G401 (cell line): ENCODE results near the gene TATDN2. TPM values are rescaled to one million over a fixed set of nuclear protein-coding genes. Genes with fewer than 3 reads are reported as not detected.
A peak's percentile ranks its signal among the peaks of the same experiment; 100 is the strongest.
"Not testable (repeated sequence)": the region's sequence is repeated elsewhere in the genome, so short reads cannot be mapped to it uniquely, and the experiment has no call there.

Experiments
- DNase-seq: peaks from one replicate; pipeline ENCODE4 v3.0.0-alpha.2; 2015; ENCODE audit warnings: low spot score
- in situ Hi-C: cut with HindIII; loops from 2 replicates; pipeline ENCODE4 v1.10.0; 2016; ENCODE audit warnings: low sequenced_read_pairs, mixed read lengths
- total RNA-seq: library from RNA; depleted of rRNA; stranded (reverse); fragments of >200 nt; shearing (Covaris generic); gene quantifications from 2 replicates; pipeline ENCODE4 v1.2.3, GENCODE V29; 2014

Gene TATDN2
- total RNA-seq, 1 experiment from 2014 or later = 18.8 TPM

DNA sequence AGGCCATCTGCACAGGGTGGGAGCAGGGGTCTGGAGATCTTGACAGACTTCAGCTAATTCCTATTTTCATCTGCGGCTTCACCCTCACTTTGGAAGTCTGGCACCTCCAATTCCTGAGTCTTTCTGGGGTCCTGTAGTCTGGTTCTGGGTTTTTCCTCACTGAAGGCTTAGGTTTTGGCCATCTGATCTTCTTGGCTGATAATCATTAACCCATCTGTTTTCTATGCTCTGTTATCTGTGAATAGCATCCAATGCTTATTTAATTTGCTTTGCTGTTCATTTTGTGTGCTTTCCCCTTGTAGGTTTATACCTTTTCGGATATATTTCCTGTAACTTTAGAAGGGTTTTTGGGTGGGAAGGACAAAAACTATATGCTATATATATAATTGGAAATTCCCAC, 17.6 kb downstream of the TATDN2 start:
- in situ Hi-C loops = no loop called here
- DNase-seq = no peak

DNA sequence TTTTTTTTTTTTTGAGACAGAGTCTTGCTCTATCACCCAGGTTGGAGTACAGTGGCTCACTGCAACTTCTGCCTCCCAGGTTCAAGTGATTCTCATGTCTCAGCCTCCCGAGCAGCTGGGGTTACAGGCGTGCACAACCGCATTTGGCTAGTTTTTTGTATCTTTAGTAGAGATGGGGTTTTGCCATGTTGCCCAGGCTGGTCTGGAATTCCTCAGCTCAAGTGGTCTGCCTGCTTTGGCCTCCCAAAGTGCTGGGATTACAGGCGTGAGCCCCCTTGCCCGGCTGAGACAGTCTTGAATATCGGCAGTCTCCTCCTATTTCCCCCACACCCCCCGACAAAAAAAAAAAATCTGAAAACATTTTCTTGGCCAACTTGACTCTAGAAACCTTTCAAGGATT, 18.7 kb downstream of the TATDN2 start:
- in situ Hi-C loops, DNase-seq: not testable (repeated sequence)

DNA sequence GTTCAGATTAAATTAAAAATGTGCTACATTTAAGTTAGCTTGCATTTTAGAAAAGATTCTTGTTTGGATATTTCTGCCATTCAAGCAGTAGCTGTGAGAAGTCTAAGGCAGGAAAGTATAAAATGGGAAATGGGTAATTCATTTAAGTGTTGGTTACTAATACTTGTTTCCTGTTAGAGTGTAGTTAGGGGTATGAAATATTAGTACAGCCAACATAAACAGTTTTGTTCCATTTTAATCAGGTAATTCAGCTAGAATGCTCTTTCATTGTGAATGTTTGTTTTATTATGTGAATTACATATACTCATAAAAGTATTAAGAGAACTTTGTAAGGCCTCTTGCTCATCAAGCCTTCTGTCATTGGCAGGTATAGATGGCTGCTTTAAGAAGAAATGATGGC, 19.9 kb downstream of the TATDN2 start:
- no peak for DNase-seq
- in situ Hi-C loops = no loop called here

DNA sequence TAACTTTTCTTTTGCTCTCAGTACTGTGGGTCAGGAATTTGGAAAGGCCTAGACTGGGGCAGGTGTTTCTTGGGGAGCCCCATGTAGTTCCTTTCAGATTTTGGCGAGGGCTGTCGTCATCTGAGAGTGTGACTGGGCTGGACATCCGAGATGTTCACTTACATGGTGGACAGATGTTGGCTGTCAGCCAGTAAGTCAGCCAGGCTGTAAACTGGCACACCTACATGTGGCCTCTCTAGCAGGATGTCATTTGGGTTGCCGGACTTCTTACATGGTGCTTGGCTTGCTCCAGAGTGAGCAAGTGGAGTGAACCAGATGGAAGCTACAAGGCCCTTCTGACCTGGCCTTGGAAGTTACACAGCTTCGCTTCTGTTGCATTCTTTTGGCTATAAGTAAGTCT, 20.7 kb downstream of the TATDN2 start:
- peak; percentile 62 for DNase-seq
- in situ Hi-C loops = no loop called here

DNA sequence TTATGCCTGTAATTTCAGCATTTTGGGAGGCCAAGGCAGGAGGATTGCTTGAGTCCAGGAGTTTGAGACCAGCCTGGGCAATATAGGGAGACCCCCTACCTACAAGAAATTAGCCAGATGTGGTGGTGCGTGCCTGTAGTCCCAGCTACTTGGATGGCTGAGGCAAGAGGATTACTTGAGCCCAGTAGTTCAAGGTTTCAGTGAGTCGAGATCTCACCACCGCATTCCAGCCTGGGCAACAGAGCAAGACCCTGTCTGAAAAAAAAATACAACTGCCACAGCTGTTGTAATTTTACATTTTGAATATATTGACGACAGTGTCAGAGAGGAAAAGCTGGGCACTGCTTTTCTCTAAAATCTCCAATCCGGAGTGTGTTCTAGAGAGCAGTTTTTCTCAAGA, 21.2 kb downstream of the TATDN2 start:
- in situ Hi-C loops = no loop called here
- DNase-seq = no peak

DNA sequence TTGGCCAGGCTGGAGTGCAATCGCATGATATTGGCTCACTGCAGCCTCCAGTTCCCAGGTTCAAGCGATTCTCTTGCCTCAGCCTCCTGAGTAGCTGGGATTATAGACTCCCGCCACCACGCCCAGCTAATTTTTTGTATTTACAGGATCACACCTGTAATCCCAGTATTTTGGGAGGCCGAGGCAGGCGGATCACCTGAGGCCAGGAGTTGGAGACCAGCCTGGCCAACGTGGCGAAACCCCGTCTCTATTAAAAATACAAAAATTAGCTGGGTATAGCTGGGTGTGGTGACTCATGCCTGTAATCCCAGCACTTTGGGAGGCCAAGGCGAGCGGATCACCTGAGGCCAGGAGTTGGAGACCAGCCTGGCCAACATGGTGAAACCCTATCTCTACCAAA, 24.2 kb downstream of the TATDN2 start:
- in situ Hi-C loops, DNase-seq: not testable (repeated sequence)

DNA sequence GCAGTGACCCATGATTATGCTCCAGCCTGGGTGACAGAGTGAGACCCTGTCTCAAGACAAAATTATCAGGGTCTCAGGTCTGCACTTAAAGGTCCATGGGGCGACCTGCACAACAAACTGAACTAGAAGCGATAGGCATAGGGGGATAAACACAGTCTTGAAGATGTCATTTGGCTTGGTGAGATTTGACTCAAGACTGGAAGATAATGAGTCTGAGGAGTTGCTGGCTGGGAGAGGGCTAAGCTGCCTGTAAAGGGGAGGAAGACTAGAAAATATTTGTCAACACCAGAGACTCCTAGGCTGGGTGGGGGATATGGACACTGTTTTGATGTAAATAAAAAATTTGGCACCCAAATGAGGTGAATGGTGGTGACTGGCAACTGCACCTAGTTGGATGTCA, 24.7 kb downstream of the TATDN2 start:
- in situ Hi-C loops = no loop called here

DNA sequence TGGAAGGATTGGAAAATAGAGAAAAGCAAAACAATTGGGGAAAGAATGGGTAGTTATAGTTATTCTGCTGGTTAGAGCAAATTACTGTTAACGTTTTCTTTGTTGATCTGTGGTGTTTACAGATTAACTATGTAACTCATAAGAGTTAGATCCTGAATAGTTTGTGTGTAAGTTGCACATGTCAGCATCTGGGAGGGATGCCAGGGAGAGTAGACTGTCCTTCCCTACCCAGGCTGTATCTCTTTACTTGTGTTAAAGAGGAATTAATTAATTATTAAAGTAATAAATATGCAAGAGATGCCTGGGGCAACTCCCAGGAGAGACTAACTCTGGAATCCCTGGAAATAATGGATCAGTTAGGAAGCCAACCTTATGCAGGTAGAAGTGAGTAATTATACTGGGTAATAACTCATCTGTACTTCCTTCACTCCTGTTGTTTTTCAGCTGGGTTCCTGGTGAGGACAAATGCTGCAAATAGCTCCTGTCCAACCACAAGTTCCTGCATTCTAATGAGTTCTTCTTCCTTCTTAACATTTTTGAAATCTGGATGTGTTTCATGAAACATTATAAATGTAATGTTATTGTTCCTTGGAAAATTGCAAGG, 25.5 kb downstream of the TATDN2 start:
- in situ Hi-C loops = no loop called here
- DNase-seq = no peak

More for the DNA sequence above, 24.7 kb downstream of the TATDN2 start:
- no peak for DNase-seq

DNA sequence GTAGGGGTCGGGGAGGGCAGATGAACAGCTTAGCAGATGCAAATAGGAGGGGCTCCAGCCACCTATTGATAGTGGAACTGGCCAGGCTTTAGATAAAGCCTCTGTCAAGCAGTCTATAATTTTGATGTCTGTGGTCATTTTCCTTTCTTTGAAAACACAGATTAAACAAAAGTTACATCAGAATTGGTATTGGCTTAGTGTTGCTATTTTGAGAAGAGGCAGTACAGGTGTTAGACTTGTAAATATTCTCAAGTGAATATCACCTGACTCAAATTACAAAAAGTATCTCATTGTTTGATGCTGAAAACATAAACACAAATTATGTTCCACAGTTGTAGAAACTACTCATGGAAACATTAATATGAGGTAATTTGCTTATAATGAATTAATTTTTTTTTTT, 26.3 kb downstream of the TATDN2 start:
- DNase-seq = no peak
- in situ Hi-C loops = no loop called here

DNA sequence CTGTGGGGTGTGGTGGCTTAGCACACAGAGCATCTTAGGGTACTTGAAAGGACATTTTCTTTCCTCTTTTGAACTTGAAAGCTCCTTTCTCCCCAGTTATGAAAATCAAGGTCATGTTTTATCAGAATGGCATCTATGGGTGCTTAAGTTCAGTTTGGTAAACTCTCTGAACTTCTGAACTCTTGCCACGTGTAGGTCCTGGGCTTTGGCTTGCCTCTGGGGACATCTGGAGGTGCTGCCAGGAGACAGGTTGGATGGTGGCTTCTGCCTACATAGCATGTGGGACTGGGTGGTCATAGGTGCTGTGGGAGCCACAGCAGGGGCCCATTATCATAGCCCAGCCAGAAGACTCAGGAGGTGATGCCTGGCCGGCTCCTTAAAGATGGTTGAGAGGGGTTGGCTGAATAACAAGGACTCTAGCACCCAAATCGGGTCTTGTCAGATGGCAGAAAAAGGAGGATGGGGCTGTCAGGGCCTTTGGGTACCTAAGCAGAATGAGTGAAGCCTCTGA, 28.9 kb downstream of the TATDN2 start:
- in situ Hi-C loops = no loop called here
- no peak for DNase-seq

DNA sequence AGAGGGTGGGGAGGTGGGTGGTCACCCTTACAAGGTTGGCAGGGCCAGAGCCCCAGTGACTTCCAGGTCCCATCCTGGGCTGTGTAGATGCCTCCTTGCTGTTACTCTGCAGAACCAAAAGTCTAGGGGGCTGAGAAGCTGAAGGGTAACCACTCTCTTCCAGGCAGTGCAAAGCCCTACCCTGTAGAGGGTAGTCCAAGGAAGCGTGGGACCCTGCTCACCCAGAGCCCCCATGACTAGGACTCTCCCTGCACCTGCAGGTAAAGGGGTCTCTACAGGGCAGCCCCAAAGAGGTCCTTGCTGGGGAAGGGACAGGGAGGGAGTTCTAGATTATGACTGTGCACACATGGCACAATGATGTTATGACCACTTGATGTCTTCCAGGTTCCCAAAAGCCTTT, 30.2 kb downstream of the TATDN2 start:
- in situ Hi-C loops = no loop called here

DNA sequence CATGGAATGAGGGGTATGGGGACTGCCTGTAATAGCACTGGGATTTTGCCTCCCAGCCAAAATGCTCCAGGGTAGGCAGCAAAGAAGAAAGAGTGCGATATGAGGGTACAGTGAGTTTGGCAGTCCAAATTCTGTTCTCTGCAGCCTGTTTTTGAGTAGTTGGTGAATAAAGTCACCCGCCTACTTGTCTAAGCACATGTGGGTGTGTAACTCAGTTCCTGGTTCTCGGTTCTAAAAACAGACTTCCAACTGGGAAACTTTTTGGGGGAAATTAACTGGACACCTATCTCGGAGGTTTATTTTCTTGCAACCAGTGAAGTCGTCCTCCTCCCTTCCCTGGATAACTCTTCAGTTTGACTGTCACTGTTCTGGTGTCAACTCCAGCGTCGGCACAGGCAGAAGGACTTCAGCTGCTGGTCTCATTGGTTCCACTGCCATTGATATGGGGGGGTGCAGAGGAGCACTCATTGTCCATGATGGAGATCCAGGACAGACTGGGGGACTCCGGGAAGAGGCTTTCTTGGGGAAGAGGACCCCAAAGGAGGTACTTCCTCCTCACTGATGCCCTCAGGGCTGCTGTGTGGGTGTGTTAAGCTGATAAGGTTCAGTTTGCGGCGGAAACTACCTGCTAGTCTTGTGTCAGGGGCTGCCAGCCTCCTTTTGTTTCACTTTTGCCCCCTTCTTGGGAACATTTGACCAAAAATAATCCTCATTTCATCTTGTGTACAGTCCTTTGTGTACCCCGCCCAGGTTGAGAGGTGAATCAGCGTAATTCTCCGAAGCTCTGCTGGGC, 31.3 kb downstream of the TATDN2 start:
- no peak for DNase-seq
- in situ Hi-C loops = no loop called here

More for the DNA sequence above, 30.2 kb downstream of the TATDN2 start:
- DNase-seq = no peak

DNA sequence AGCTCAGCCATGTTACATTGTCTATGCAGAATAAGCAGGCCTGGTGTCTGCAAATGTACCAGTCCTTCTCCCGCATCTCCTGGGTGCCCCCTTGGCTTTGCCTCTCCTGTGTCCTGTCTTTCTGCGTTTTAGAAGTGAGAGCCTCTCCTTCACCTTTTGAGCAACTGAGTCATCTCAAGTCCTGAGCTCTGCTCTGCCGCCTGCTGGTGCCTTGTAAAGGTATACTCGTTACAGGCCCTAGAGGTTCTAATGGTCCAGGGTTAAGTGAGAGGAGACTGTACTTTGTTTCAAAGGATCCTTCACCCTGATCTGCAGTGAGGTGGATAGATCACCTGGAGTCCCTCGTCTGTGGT, 31.9 kb downstream of the TATDN2 start:
- no peak for DNase-seq
- in situ Hi-C loops = no loop called here

DNA sequence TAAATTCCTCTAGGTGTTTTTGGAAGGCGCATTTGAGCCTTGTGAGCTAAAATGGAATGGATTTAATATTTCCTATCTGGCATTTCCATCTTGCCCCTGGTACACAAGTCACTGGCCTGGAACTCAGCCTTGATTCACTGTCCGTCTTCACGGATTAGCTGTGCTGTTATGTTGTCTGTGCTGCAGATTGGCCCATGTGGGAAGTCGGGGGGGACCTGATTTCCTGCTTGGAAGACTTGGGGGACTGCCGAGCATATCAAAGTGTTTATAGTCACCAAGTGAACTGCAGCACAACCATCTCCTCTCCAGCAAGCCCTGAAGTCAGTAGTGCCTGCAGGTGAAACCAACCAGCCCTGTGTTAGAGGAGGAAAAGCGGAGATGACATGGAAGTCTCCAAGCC, 32.3 kb downstream of the TATDN2 start:
- in situ Hi-C loops = no loop called here
- DNase-seq = no peak

DNA sequence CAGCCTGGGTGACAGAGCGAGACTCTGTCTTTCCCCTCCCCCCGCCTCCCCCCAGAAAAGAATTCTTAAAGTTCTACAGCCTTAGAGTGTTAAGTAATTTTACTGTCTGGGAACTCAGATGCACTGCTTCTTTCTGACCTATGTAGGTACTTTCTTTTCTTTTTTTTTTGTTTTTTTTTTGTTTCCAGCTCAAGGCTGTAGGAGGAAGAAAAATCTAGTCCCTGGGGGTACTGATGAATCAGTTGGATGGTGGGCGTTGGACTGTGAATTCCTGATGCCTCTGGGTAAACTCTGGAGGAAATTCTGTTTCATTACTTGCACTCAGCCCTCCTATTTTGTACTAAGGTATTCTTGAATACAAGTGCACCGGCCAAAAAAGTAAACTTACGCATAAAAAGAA, 33.7 kb downstream of the TATDN2 start:
- in situ Hi-C loops = no loop called here
- DNase-seq = no peak

DNA sequence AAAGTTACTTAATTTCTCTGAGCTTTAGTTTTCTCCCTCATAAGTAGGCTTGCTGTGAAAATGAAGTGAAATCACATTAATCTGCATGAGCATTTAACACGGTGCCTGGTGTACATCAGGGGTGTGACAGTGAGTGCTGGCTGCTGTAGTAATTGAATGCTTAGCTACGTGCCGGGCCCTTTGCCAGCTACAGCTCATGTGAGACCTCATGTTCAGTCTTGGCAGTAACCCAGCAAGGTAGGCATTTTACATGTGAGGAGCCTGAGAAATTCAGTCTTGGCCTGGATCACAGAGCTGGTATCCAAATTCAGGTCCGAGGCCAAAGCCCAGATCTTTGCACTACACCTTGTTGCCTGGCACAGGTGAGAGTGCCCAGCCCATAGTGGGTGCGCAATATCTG, 35.4 kb downstream of the TATDN2 start:
- DNase-seq = peak; percentile 38
- in situ Hi-C loops = no loop called here

DNA sequence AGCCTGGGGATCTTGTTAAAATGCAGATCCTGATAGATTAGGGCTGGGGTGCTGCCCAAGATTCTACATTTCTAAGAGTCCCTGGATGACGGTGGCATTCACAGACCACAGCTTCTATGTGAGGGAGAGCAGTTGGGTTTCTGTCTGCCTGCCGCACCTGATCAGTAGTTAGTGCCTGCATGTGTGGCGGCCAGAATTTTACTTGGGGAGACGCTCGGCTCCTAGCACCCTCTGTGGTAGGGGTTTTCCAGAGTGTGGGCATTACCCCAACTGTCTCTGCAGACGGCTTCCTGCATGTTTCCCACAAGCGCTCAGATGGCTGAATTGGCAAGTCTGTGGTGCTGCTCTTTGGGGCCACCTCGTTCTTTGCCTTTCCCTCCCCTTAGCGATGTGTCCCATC, 36.2 kb downstream of the TATDN2 start:
- DNase-seq = no peak
- in situ Hi-C loops = no loop called here

DNA sequence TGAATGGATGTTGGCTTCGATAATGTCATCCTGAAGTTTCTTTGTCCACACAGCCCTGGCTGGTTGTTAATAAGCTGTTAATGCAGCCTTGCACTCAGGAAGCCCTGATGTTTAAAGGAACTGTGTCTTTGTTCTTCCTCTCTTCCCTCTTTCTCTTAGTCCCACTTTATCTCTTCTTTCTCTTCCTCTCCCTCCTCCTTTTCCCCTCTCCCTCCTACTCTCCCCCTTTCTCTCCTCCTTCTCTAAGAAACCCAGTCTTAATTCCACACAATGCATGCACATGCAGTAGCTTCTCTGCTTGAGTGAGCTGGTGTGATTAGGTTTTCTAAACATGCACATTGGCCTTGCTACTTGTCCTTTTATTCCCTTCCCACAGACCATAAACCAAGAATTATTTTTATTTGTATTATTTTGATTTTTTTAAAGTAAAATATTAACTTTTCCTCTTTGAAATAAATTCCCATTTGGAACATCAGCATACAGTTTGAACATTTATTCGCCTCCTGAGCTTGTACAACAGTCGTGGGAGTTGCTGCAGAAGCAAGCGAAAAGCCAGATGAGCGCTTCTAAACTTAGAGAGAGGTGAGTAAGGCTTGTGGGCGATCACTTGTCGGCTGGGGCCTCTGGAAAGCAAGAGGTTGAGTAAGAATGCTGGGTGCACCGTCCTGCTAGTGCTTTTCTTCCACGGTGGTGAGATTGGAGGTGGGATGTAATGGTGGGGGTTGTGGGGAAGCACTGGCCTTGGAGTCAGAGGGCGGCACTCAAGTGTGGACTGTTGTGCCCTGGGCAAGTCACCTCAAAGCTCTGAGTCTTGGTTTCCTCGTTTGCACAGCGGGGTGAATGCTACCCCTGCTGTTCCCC, 37.2 kb downstream of the TATDN2 start:
- in situ Hi-C loops = no loop called here

DNA sequence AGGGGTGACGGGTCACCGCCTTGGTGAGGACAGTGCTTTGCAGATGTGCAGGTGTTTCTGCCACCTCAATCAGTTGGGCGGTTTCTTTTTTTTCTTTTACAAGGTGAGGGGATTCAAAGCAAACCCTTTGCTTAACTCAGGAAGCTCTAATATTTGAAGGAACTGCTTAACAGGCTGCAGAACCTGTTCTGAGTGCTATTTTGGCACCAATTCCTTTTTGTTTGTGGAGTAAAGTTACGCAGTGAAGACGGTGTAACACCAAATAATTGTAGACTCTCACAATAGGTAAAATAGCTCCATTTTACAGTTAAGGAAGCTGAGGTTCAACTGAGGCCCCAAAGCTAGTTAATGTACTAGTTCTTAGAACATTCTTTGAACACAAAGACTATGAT, 37.9 kb downstream of the TATDN2 start:
- in situ Hi-C loops = no loop called here
- no peak for DNase-seq

More for the DNA sequence above, 37.2 kb downstream of the TATDN2 start:
- DNase-seq = no peak
